Measurements from ENCODE around the gene SERPINB13. TPM values are rescaled to one million over a fixed set of nuclear protein-coding genes. Genes with fewer than 3 reads are reported as not detected.

Gene SERPINB13
- total RNA-seq, 2 experiments from 2014 or later, result not detected

DNA sequence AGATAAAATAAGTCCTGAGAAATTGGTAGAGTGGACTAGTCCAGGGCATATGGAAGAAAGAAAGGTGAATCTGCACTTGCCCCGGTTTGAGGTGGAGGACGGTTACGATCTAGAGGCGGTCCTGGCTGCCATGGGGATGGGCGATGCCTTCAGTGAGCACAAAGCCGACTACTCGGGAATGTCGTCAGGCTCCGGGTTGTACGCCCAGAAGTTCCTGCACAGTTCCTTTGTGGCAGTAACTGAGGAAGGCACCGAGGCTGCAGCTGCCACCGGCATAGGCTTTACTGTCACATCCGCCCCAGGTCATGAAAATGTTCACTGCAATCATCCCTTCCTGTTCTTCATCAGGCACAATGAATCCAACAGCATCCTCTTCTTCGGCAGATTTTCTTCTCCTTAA lies 9.8 kb downstream of the SERPINB13 start:
- Mint-ChIP-seq H3K27ac (no peak overlapping the region), H3K9me3 (no peaks in the 10 kb centered on the region), H3K4me3 (no peak overlapping the region), H3K27me3 (peaks cover 6% of the 10 kb centered on the region), H3K36me3 (ENCODE audit: low read depth) (no peaks in the 10 kb centered on the region), H3K4me1 (no peaks in the 10 kb centered on the region)
- CTCF ChIA-PET, result no interaction called here
- no peak for DNase-seq
- POLR2A ChIA-PET, result no interaction called here

GRCh38 chr18:63603355-63603754 lies 16.2 kb downstream of the SERPINB13 start:
- no peaks in the 10 kb centered on the region for H3K9me3 Mint-ChIP-seq
- ChIA-PET POLR2A (no interaction called here), CTCF (no interaction called here)
- no peak overlapping the region for H3K4me3 Mint-ChIP-seq
- H3K27ac Mint-ChIP-seq, result no peak overlapping the region
- H3K36me3 Mint-ChIP-seq (ENCODE audit: low read depth), result no peaks in the 10 kb centered on the region
- no peak for DNase-seq
- peaks cover 9% of the 10 kb centered on the region for H3K27me3 Mint-ChIP-seq
- H3K4me1 Mint-ChIP-seq, result no peaks in the 10 kb centered on the region

GRCh38 chr18:63603772-63604171 lies 16.6 kb downstream of the SERPINB13 start:
- DNase-seq, result no peak
- no peaks in the 10 kb centered on the region for H3K4me1 Mint-ChIP-seq
- CTCF ChIA-PET, result no interaction called here
- POLR2A ChIA-PET, result no interaction called here
- H3K27me3 Mint-ChIP-seq, result peaks cover 7% of the 10 kb centered on the region
- no peak overlapping the region for H3K27ac Mint-ChIP-seq
- no peaks in the 10 kb centered on the region for H3K9me3 Mint-ChIP-seq
- no peaks in the 10 kb centered on the region for H3K36me3 Mint-ChIP-seq (ENCODE audit: low read depth)
- no peak overlapping the region for H3K4me3 Mint-ChIP-seq

- no peak for DNase-seq
- CTCF ChIA-PET, result interaction anchor here (0.6 kb wide), 1 partner anchor 87 kb away, joined by 3 read pairs; no protein-coding TSS in a partner anchor
- Mint-ChIP-seq H3K4me3 (no peak overlapping the region), H3K27ac (no peak overlapping the region), H3K36me3 (ENCODE audit: low read depth) (no peaks in the 10 kb centered on the region), H3K4me1 (no peaks in the 10 kb centered on the region), H3K9me3 (no peaks in the 10 kb centered on the region), H3K27me3 (peaks cover 6% of the 10 kb centered on the region)
- POLR2A ChIA-PET, result no interaction called here
These were observed 17.8 kb downstream of the SERPINB13 start for GRCh38 chr18:63604791-63605567.

DNA sequence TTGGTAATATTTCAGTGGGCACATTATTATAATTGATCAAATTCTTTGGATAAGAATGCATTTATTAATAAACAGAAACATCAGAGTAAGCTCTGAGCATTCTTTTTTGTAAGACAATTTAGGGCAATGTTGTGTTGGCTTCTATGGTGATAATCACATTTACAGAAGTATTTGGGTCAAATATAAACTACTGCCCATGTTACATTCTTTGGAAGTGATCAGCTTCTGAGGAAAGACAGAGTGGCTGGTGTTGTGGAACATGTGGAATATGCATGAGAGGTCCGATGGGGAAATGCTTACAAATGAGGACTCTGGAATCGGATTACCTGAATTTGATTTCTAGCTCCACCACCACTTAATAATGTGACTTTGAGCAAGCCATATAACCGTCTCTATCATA lies 19.4 kb downstream of the SERPINB13 start:
- H3K4me1 Mint-ChIP-seq, result no peaks in the 10 kb centered on the region
- H3K4me3 Mint-ChIP-seq, result no peak overlapping the region
- ChIA-PET CTCF (interaction anchor here (1.3 kb wide), 1 partner anchor 29 kb away, joined by 3 read pairs; no protein-coding TSS in a partner anchor), POLR2A (no interaction called here)
- no peaks in the 10 kb centered on the region for H3K36me3 Mint-ChIP-seq (ENCODE audit: low read depth)
- H3K27ac Mint-ChIP-seq, result no peak overlapping the region
- DNase-seq, result no peak
- peaks cover 6% of the 10 kb centered on the region for H3K27me3 Mint-ChIP-seq
- H3K9me3 Mint-ChIP-seq, result no peaks in the 10 kb centered on the region

DNA sequence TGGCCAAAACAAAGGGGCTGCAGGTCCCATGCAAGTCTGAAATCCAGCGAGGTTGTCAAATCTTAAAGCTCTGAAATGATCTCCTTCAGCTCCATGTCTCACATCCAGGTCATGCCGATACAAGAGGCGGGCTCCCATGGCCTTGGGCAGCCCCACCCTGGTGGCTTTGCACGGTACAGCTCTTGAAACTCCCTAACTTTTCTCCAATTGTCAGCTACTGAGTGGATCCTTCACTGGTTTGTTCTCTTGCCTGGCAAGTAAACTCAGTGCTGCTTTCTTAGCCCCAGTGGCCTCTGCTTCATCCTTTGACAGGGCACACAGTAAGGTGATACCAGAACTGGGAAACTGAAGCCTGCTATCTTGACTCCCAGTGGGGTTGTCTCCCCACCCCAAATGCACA lies 26.3 kb downstream of the SERPINB13 start:
- POLR2A ChIA-PET, result no interaction called here
- CTCF ChIA-PET, result interaction anchor here (1.0 kb wide), 1 partner anchor 20 kb away, joined by 3 read pairs; no protein-coding TSS in a partner anchor
- Mint-ChIP-seq H3K36me3 (ENCODE audit: low read depth) (no peaks in the 10 kb centered on the region), H3K4me3 (no peak overlapping the region), H3K27ac (no peak overlapping the region), H3K27me3 (no peaks in the 10 kb centered on the region), H3K9me3 (no peaks in the 10 kb centered on the region), H3K4me1 (no peaks in the 10 kb centered on the region)
- DNase-seq, result no peak

DNA sequence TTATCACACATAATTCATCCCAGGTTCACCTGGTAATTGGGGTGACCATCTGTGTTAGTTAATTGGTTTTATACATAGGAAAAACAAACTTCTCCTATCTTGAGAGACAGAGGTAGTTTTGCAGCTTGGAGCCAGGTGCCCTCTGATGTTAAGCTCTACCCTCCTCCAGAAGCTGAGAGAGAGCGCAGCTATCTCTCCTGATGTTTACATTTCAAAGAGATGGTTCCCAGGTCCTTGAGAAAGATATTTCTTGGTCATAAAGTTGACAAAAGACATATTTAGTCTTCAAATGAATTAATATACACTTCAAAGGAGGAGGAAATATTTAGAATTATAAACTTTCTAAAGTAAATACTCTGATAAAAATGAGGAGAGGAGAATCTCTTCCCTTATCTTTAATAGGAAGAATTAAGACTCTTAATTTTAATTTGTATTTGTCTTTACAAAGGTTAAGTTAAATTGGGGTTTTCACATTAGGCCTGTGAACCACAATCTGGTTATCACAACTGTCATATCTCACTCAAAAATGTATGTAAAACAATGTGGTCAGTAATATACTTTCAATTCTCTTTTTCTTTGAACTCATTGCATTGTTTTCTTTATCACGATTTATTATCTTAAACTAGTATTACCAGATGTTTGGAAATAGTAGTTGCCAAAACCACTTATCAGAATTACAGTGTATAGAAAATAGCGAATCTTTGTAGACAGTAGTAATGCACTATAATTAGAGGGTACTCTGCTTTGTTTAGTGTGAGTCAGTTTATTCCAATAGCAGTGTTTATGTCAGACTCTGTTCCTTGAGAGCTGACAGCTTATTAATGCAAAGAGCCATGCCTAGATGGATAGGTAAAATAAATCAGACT lies 30.1 kb downstream of the SERPINB13 start:
- Mint-ChIP-seq H3K4me1 (no peaks in the 10 kb centered on the region), H3K9me3 (peaks cover 4% of the 10 kb centered on the region), H3K36me3 (ENCODE audit: low read depth) (no peaks in the 10 kb centered on the region), H3K4me3 (no peak overlapping the region), H3K27me3 (no peaks in the 10 kb centered on the region), H3K27ac (no peak overlapping the region)
- POLR2A ChIA-PET, result no interaction called here
- DNase-seq, result no peak
- CTCF ChIA-PET, result no interaction called here

- H3K4me1 Mint-ChIP-seq, result no peaks in the 10 kb centered on the region
- H3K27ac Mint-ChIP-seq, result no peak overlapping the region
- no peak for DNase-seq
- ChIA-PET CTCF (no interaction called here), POLR2A (no interaction called here)
- no peaks in the 10 kb centered on the region for H3K27me3 Mint-ChIP-seq
- peaks cover 5% of the 10 kb centered on the region for H3K9me3 Mint-ChIP-seq
- no peak overlapping the region for H3K4me3 Mint-ChIP-seq
- H3K36me3 Mint-ChIP-seq (ENCODE audit: low read depth), result no peaks in the 10 kb centered on the region
These were observed 30.7 kb downstream of the SERPINB13 start for GRCh38 chr18:63617915-63618234.

GRCh38 chr18:63619661-63620060 lies 32.5 kb downstream of the SERPINB13 start:
- Mint-ChIP-seq H3K4me1 (no peaks in the 10 kb centered on the region), H3K27ac (no peak overlapping the region), H3K27me3 (no peaks in the 10 kb centered on the region), H3K36me3 (ENCODE audit: low read depth) (no peaks in the 10 kb centered on the region), H3K9me3 (peaks cover 16% of the 10 kb centered on the region), H3K4me3 (no peak overlapping the region)
- DNase-seq, result no peak
- POLR2A ChIA-PET, result no interaction called here
- CTCF ChIA-PET, result no interaction called here

- H3K27me3 Mint-ChIP-seq, result no peaks in the 10 kb centered on the region
- no peak overlapping the region for H3K27ac Mint-ChIP-seq
- no peaks in the 10 kb centered on the region for H3K4me1 Mint-ChIP-seq
- DNase-seq, result no peak
- no peak overlapping the region for H3K4me3 Mint-ChIP-seq
- POLR2A ChIA-PET, result no interaction called here
- H3K9me3 Mint-ChIP-seq, result peaks cover 38% of the 10 kb centered on the region
- H3K36me3 Mint-ChIP-seq (ENCODE audit: low read depth), result no peaks in the 10 kb centered on the region
- CTCF ChIA-PET, result no interaction called here
These were observed 37.7 kb downstream of the SERPINB13 start for GRCh38 chr18:63624863-63625262.

DNA sequence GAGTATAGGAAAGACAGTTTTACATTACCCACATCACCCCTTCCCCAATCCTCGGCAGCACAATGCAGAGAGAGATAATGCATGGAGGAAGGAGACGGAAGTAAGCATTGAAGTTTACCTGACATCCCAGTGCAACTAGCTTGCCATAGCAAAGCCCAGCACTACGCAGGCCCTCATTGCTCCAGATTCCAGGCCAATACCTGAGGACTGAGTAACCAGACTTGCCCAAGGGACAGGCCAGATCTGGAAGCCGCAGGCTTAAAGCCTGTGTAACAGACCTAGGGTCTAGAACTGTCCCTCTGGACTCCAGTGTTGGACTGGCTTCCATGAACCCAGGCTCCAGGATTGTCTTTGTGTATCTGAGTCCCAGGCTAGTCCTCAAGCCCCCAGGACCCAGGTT lies 39.3 kb downstream of the SERPINB13 start:
- CTCF ChIA-PET, result no interaction called here

DNA sequence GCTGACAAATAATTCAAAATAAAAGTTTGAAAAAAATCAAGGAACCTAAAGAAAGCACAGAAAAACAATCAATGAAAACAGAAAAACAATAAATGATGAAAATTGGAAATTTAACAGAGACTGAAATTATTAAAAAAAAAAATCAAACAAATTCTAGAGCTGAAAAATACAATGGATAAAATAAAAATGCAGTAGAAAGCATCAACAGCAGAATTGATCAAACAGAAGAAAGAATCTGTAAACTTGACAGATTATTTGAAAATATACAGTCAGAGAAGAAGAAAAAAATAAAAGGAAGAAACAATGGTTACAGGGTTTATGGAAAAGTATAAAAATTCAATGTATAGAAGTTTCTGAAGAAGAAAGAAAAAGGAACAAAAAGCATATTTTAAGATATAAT lies 40.7 kb downstream of the SERPINB13 start:
- Mint-ChIP-seq H3K36me3 (ENCODE audit: low read depth) (no peaks in the 10 kb centered on the region), H3K27ac (no peak overlapping the region), H3K4me1 (no peaks in the 10 kb centered on the region), H3K9me3 (peaks cover 34% of the 10 kb centered on the region), H3K4me3 (no peak overlapping the region), H3K27me3 (no peaks in the 10 kb centered on the region)
- CTCF ChIA-PET, result no interaction called here
- DNase-seq, result no peak
- POLR2A ChIA-PET, result no interaction called here

More for the DNA sequence above, 39.3 kb downstream of the SERPINB13 start:
- no peaks in the 10 kb centered on the region for H3K27me3 Mint-ChIP-seq
- H3K36me3 Mint-ChIP-seq (ENCODE audit: low read depth), result no peaks in the 10 kb centered on the region
- POLR2A ChIA-PET, result no interaction called here
- no peak overlapping the region for H3K27ac Mint-ChIP-seq
- H3K4me3 Mint-ChIP-seq, result no peak overlapping the region
- H3K4me1 Mint-ChIP-seq, result no peaks in the 10 kb centered on the region
- no peak for DNase-seq
- H3K9me3 Mint-ChIP-seq, result peaks cover 34% of the 10 kb centered on the region

GRCh38 chr18:63637703-63638102 lies 50.6 kb downstream of the SERPINB13 start:
- H3K27me3 Mint-ChIP-seq, result no peaks in the 10 kb centered on the region

More at GRCh38 chr18:63637703-63638102, 50.6 kb downstream of the SERPINB13 start:
- CTCF ChIA-PET, result no interaction called here
- H3K4me3 Mint-ChIP-seq, result no peak overlapping the region
- DNase-seq, result no peak
- no peaks in the 10 kb centered on the region for H3K9me3 Mint-ChIP-seq
- POLR2A ChIA-PET, result no interaction called here
- no peak overlapping the region for H3K27ac Mint-ChIP-seq
- H3K36me3 Mint-ChIP-seq (ENCODE audit: low read depth), result no peaks in the 10 kb centered on the region
- no peaks in the 10 kb centered on the region for H3K4me1 Mint-ChIP-seq

Data from activated CD4-positive, alpha-beta T cell treated with anti-CD3 and anti-CD28 coated beads, Interleukin-2, amount 10 ng/mL, durations not matched to agents 7 days and 5 days (primary cell).